NT2/D1 (cell line): Measurements from ENCODE around the gene CLN3.

Experiments
- DNase-seq: peaks from one replicate; pipeline ENCODE4 v3.0.0-alpha.2; 2011; ENCODE audit warnings: low read depth, low spot score
- H3K27me3 ChIP-seq: 2 replicates; pipeline ENCODE4 v1.6.0; 2011; ENCODE audit warnings: mild to moderate bottlenecking; ENCODE audit not compliant: insufficient read length, insufficient read depth
- H3K36me3 ChIP-seq: 2 replicates; pipeline ENCODE4 v1.6.1; 2011; ENCODE audit warnings: mild to moderate bottlenecking, low read length, mixed read lengths; ENCODE audit not compliant: insufficient read depth, insufficient read length
- H3K4me1 ChIP-seq: 2 replicates; pipeline ENCODE4 v1.5.1; 2011; ENCODE audit not compliant: insufficient read depth, insufficient read length
- H3K4me3 ChIP-seq: 2 replicates; pipeline ENCODE4 v1.5.1; 2011; ENCODE audit warnings: low read depth; ENCODE audit not compliant: insufficient read length
- H3K9ac ChIP-seq: 2 replicates; pipeline ENCODE4 v1.6.0; 2011; ENCODE audit warnings: low read depth; ENCODE audit not compliant: insufficient read length
- H3K9me3 ChIP-seq: 2 replicates; pipeline ENCODE4 v1.5.1; 2011; ENCODE audit warnings: mild to moderate bottlenecking, low read length; ENCODE audit not compliant: insufficient read depth
- SUZ12 ChIP-seq: IDR thresholded peaks from 2 replicates; pipeline ENCODE4 v1.6.1; 2011; ENCODE audit not compliant: insufficient read length, insufficient read depth; ENCODE audit errors: extremely low read depth
- YY1 ChIP-seq: IDR thresholded peaks from 2 replicates; pipeline ENCODE4 v1.6.1; 2011; ENCODE audit not compliant: insufficient read length, insufficient read depth
- ZNF274 ChIP-seq: IDR thresholded peaks from 2 replicates; pipeline ENCODE4 v1.6.1; 2011; ENCODE audit warnings: mild to moderate bottlenecking, low read depth, low read length

CLN3 gene

DNA sequence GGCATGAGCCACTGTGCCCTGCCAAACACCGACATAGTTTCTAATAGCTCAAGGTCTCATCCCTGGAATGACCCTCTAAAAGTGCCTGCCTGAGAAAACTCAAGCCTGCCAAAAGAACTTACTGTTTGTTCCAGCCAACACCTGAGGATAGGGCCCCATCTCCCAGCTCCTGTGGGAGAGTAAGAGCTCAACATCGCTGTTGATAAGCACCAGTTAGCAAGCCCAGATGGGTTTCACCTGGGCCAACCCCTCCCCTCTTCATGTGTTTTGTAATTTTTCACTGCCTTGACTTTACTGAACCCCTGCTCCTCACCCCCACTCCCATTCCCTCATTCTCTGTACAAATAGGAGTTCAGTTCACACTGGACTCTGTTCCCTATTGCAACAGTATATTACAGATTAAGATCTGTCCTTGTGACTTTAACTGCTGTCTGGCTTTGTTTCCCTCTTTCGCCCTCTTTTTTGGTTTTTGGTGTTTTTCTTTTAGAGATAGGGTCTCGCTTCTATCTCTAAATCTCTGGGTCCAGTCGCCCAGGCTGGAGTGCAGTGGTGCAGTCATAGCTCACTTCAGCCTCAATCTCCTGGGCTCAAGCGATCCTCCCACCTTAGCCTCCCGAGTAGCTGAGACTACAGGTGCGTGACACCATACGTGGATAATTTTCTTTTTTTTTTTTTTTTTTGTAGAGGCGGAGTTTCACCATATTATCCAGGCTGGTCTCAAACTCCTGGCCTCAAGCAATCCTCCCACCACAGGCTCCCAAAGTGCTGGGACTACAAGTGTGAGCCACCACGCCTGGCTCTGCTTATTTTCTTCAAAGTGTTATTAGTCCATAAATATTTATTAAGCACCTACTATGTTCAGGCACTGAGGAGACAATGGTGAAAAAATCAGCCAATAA, 34.6 kb upstream of the CLN3 start:
- Histone ChIP-seq H3K9me3 (no peaks in the 10 kb centered on the region), H3K27me3 (no peaks in the 10 kb centered on the region), H3K4me3 (no peak overlapping the region), H3K4me1 (no peaks in the 10 kb centered on the region), H3K36me3 (no peaks in the 10 kb centered on the region), H3K9ac (no peak overlapping the region)
- TF ChIP-seq SUZ12, result no peak
- TF ChIP-seq YY1, result no peak
- no peak for TF ChIP-seq ZNF274
- DNase-seq, result no peak

DNA sequence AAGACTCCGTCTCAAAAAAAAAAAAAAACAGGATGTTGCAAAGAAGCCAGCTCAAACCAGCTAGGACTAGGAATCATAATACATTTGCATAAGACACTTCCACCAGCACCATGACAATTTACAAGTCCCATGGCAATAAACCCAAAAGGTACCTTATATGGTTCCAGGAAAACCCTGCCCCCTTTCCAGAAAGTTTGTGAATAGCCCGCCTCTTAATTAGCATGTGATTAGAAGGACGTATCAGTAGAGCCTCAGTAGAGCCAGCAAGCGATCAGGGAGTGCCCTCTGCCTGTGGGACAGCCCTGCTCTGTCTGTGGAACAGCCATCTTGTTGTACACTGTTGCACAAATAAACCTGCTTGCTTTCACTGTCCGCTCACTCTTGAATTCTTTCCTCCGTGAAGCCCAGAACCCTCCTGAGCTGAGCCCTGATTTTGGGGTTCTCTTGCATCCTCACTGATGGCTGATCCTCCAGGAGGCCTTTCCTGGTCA, 32.9 kb upstream of the CLN3 start:
- no peak for DNase-seq
- no peak for TF ChIP-seq SUZ12
- TF ChIP-seq YY1, result no peak
- TF ChIP-seq ZNF274, result no peak
- H3K4me1 ChIP-seq, result no peaks in the 10 kb centered on the region

DNA sequence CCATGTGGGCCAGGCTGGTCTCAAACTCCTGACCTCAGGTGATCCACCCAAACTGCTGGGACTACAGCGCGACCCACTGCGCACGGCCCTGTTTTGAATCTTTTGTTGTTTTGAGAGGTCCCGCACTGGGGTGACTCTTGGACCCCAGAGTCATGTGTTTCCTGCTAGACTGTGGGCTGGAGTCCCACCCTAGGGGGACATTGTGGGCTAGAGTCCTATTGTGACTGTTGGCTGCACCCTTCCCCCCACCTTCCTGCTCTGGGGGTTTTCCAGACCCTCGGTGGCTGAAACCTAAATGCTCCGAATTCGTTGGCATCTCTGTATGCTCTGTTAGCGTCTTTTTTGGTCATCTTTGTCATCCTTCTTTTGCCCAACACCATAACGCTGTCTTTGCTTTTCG, 30.9 kb upstream of the CLN3 start:
- DNase-seq, result no peak
- Histone ChIP-seq H3K9me3 (no peaks in the 10 kb centered on the region), H3K9ac (no peak overlapping the region), H3K36me3 (no peaks in the 10 kb centered on the region), H3K4me1 (no peaks in the 10 kb centered on the region), H3K27me3 (no peaks in the 10 kb centered on the region), H3K4me3 (no peak overlapping the region)
- no peak for TF ChIP-seq YY1
- no peak for TF ChIP-seq SUZ12
- TF ChIP-seq ZNF274, result no peak

More for the DNA sequence above, 32.9 kb upstream of the CLN3 start:
- H3K36me3 ChIP-seq, result no peaks in the 10 kb centered on the region
- no peak overlapping the region for H3K4me3 ChIP-seq
- no peaks in the 10 kb centered on the region for H3K27me3 ChIP-seq
- H3K9ac ChIP-seq, result no peak overlapping the region
- H3K9me3 ChIP-seq, result no peaks in the 10 kb centered on the region

DNA sequence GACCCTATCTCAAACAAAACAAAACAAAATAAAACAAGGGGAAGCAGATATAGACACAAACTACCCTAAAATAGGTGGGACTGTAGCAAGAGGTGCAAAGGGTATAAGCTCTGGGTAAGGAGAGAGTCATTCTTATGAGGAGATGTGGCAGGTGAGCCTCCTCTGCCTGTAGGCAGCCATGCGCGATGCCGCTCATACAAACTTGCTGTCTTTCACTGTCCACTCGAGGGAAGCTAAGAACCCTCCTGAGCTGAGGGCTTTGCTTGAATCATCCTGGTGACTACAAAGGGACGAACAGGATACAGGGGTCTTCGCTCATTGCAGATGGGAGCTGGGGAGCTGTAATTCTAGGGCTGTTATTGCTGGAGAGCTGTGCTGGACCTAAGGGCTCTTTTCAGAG, 29.6 kb upstream of the CLN3 start:
- H3K27me3 ChIP-seq, result no peaks in the 10 kb centered on the region
- H3K9me3 ChIP-seq, result no peaks in the 10 kb centered on the region
- H3K4me1 ChIP-seq, result no peaks in the 10 kb centered on the region
- no peaks in the 10 kb centered on the region for H3K36me3 ChIP-seq
- no peak overlapping the region for H3K4me3 ChIP-seq
- no peak for DNase-seq
- no peak overlapping the region for H3K9ac ChIP-seq
- no peak for TF ChIP-seq YY1
- TF ChIP-seq ZNF274, result no peak
- no peak for TF ChIP-seq SUZ12

DNA sequence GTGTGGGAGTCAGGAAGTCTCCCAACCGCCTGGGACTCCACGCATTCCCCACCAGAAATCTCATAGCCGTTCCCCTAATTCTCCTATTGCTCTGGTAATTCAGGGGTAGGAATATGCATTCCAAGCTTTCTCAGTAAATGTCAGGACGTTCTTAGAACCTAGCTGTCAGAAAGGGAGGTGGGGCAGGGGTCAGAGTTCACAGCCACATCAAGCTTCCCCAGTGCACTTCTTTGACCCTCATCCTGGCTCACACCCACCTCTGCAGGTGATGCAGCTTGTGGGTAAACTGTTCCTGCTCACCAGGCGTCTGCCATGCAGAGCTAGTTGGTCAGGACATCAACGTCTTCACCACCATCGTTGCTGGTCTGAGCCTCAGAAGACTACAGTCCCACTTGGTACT, 28.8 kb upstream of the CLN3 start:
- no peak for DNase-seq
- Histone ChIP-seq H3K27me3 (no peaks in the 10 kb centered on the region), H3K4me3 (no peak overlapping the region), H3K36me3 (no peaks in the 10 kb centered on the region), H3K9me3 (no peaks in the 10 kb centered on the region), H3K9ac (no peak overlapping the region), H3K4me1 (no peaks in the 10 kb centered on the region)
- no peak for TF ChIP-seq SUZ12
- TF ChIP-seq YY1, result no peak
- no peak for TF ChIP-seq ZNF274

DNA sequence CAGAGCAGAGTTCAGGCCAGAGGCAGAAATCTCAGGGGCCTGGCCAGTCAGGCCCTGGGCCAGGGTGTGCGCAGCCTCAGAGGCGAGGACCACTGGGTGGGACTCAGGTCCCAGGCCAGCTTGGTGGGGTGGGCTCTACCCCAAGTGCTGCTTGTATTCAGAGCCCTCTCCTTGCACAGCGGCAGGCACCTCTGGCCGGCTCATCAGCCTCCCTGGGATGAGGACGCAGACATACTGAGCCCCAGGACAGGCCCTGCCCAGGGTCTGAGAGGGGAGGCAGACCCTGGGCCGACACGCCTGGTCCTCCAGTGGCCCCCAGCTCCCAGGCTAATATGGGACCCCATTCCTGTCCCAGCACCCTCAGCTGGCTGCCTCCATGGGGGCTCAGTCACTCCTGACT, 22.4 kb upstream of the CLN3 start:
- no peak for DNase-seq
- Histone ChIP-seq H3K9ac (no peak overlapping the region), H3K4me1 (peaks cover 5% of the 10 kb centered on the region), H3K27me3 (no peaks in the 10 kb centered on the region), H3K36me3 (no peaks in the 10 kb centered on the region), H3K9me3 (no peaks in the 10 kb centered on the region), H3K4me3 (no peak overlapping the region)
- no peak for TF ChIP-seq SUZ12

DNA sequence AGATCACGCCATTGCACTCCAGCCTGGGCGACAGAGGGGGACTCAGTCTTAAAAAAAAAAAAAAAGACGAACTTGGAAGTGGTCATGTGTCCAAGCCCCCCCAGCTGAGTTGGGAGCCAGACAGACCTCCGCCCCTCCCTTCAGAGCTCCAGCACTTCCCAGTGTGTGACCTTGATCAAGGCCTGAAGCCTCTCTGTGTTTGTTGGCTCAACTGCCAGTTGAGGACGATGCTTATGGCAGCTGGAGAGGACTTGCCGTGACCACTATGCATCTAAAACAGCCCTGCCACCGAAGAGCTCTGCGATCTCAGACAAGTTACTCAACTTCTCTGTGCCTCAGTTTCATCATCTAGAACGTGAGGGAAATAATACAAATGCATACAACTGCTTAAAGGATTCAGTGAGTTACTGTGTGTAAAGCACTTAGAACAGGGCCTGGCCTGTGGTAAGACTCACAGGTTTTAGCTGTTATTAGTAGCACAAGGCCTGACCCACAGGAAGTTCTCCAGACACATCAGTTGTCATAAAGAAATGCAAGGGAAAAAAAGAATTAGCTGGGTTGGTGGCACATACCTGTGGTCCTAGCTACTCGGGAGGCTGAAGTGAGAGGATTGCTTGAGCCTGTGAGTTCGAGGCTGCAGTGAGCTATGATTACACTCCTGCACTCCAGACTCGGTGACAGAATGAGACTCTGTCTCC, 21.8 kb upstream of the CLN3 start:
- TF ChIP-seq YY1, result no peak
- TF ChIP-seq ZNF274, result no peak
- Histone ChIP-seq H3K4me3 (no peak overlapping the region), H3K9ac (no peak overlapping the region), H3K36me3 (no peaks in the 10 kb centered on the region), H3K27me3 (no peaks in the 10 kb centered on the region), H3K4me1 (peaks cover 5% of the 10 kb centered on the region), H3K9me3 (no peaks in the 10 kb centered on the region)
- DNase-seq, result no peak
